Stimulated activated CD4-positive, alpha-beta T cell treated with anti-CD3 and anti-CD28 coated beads, Interleukin-12 subunit alpha, Interleukin-12 subunit beta, amount 100 ng/mL, for 48 hours (primary cell): ENCODE results near the gene RSAD1.
"Not testable (repeated sequence)": the region's sequence is repeated elsewhere in the genome, so short reads cannot be mapped to it uniquely, and the experiment has no call there.

Experiments
- DNase-seq, 3 donors: peaks; one replicate each; pipeline ENCODE4 v3.0.0-alpha.2; 2020; ENCODE audit warnings: low read depth in 2 of 3, low spot score in 1 of 3

Gene RSAD1

DNA sequence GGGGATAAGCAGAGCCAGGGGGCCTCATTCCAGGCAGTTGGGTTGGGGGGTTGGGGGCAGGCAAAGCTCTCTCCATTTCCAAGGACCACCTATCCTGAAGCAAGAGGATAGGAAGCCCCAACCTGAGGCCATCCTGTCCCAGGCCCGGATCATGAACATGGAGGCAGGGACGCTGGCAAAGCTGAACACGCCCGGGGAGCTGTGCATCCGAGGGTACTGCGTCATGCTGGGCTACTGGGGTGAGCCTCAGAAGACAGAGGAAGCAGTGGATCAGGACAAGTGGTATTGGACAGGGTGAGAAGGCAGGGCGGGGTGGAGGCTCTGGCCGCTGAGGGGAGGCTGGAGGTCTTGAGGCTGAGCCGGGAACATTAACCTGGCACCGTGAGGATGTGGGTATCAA, 6.4 kb upstream of the RSAD1 start:
- no peak for DNase-seq

- DNase-seq = not testable (repeated sequence)
Observed at GRCh38 chr17:50472761-50473161, 5.9 kb upstream of the RSAD1 start.

DNA sequence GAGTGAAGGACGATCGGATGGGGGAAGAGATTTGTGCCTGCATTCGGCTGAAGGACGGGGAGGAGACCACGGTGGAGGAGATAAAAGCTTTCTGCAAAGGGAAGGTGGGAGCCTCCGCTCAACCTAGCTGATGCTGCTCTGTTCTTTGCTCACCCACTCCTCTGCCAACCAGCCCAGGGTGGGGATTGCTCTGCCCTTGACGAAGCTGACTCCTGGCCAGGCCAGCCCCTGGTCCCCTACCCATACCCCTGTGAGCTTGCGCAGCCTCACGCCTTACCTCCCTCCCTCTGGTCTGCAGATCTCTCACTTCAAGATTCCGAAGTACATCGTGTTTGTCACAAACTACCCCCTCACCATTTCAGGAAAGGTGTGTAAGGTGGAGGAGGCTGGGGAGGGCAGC, 4.8 kb upstream of the RSAD1 start:
- DNase-seq = no peak

DNA sequence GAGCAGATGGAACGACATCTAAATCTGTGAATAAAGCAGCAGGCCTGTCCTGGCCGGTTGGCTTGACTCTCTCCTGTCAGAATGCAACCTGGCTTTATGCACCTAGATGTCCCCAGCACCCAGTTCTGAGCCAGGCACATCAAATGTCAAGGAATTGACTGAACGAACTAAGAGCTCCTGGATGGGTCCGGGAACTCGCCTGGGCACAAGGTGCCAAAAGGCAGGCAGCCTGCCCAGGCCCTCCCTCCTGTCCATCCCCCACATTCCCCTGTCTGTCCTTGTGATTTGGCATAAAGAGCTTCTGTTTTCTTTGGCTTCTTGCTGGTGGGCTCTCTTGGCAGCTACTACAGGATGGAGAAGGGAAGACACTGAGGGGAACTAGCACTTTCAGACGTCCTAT, 4.1 kb upstream of the RSAD1 start:
- DNase-seq = no peak

DNA sequence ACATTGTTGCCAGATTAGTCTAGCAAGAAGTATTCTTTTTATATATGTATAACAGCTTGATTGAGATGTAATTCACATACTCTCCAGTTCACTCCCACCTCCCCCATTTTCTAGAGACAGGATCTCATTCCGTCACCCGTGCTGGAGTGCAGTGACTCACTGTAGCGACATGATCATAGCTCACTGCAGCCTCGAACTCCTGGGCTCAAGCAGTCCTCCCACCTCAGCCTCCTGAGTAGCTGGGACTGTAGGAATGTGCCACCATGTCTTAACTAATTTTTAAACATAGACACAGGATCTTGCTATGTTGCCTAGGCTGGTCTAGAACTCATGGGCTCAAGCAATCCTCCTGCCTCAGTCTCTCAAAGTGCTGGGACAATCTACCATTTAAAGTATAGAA, 3.3 kb upstream of the RSAD1 start:
- no peak for DNase-seq

GRCh38 chr17:50475775-50476544, 2.7 kb upstream of the RSAD1 start:
- DNase-seq = not testable (repeated sequence)

DNA sequence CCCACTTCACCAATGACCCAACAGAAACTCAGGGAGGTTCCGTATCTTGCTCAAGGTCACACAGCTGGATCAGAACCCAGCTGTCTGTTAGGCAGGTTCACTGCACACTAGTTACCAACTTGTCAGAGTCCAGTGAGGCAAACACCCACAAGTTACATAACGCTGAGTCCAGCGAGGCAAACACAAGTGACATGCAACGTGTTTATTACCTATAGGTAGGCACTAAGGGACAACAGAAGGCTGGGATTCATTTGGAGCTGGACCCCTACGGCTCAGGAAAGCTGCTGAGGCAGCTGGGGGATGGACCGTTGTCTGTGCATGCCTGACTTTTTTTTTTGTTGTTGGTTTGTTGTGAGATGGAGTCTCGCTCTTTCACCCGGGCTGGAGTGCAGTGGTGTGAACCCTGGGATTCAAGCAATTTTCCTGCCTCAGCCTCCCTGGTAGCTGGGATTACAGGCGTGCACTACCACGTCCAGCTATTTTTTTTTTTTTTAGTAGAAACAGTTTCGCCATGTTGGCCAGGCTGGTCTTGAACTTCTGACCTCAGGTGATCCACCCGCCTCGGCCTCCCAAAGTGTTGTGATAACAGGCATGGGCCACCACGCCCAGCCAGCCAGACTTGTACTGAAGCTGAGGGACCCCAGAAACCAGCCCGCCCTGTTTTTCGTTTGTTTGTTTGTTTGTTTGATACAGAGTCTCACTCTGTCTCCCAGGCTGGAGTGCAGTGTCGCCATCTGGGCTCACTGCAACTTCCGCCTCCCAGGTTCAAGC, 1.9 kb upstream of the RSAD1 start:
- DNase-seq = no peak

- no peak for DNase-seq
Observed at GRCh38 chr17:50477976-50478375, 684 bp upstream of the RSAD1 start.

GRCh38 chr17:50479522-50480141, 972 bp downstream of the RSAD1 start:
- peak; percentile 47 to 57 (median 56) for DNase-seq

DNA sequence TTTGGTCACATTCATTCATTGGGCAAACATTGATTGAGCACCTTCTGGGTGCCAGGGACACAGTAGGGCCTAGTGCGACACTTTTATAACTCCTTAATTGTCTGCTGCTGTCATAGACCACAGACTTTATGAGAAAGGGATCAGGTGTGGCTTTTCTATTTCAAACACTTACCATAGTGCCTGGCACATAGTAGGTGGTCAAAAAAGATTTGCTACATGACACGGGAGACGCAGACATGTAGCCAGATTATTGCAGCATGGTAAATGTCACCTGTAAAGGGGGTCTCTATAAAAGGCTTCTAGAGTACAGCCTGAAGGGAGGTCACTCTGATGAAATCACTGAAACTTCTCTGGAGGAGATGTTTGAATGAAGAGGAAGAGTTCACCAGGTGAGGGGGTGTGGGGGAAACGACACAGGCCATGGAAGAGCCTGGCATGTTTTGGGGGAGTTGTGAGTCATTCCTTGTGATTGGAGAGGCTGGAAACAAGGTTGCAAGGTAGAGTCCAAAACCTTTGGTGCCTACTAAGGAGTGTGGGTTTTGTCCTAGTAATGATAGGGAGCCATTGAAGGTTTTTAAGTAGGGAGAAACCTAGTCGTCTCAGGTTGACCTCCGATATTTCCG, 1.6 kb downstream of the RSAD1 start:
- DNase-seq = no peak

- DNase-seq = no peak
Observed at GRCh38 chr17:50480854-50481490, 2.3 kb downstream of the RSAD1 start.

GRCh38 chr17:50481648-50482047, 3.0 kb downstream of the RSAD1 start:
- DNase-seq = no peak

GRCh38 chr17:50482110-50482509, 3.5 kb downstream of the RSAD1 start:
- DNase-seq = no peak

- DNase-seq = peak; percentile 68 to 77 (median 74)
Observed at GRCh38 chr17:50482516-50482915, 3.9 kb downstream of the RSAD1 start.

DNA sequence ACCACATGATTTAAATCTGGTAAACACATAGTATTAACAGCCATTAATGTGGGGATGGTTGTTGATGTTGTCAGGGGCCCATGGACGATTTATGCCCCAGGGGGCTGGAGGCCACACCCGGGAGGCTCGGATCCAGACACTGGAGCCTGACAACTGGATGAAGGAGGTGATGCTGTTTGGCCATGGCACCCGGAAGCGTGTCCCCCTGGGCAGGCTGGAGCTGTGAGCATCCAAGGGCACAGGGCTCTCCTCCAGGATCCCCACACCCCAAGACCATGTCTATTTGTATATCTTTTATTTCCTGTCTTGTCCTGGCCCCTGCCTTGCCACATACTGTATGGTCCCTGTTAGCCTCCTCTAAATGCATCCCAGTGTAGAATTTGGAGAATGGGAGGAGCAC, 4.6 kb downstream of the RSAD1 start:
- DNase-seq = no peak

- DNase-seq = no peak
Observed at GRCh38 chr17:50484386-50485155, 5.9 kb downstream of the RSAD1 start.

DNA sequence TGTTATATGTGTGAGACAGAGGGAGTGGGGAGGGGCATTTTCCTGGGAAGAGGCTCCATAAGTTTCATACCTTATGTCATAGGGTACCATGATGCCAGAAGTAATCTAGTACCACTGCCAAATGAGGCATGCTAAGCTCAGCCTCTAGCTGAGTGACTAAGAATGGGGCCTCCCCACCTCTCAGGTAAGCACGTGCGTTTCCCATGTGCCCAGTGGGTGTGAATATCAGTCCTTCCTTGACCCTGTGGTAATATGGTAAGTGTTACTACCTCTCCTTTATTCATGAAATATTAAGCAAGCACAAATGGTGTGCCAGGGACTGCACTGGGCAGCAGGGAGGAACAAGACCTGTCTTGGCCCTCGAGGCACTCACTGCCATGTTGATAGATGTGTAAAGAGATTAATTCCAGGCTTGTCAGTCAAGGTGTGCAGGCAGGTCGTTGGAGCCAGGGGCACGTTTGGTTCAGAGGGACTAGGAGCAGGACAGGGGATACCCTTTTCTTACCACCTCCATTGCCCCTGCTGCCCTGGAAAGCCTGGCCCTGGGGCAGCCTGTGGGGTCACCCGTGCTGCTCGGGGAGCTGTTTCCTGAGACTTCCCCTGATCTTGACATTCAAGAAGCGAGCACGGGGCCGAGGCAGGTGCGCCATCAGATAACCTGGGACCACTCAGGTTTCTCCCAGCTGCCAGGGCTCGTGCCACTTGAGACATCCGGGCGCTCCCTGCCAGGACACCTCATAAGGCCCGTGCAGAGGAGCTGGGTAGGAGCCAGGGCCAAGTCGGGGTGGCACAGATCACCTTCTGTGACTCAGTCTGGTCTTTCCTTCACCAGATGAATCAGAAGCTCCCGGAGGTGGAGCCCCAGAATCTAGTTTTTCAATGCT, 8.8 kb downstream of the RSAD1 start:
- DNase-seq = no peak

- DNase-seq = no peak
Observed at GRCh38 chr17:50488880-50489279, 10.2 kb downstream of the RSAD1 start.

DNA sequence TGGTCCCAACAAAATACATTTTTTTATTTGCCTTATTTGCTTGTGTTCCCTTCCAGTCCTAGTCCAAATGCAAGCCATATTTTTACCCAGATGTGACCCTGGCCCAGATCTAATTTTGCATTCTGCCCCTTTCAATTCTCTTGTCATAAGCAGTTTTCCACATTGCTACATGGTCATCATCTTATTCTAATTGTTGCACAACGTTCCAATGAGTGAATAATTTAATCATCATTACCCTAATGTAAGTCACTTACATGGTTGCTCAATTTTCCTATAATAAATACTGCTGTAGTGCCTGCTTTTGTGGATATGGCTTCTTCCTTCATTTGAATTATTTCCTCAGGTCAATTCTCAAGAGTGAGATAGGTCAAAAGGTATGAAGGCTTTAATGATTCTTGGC, 12.8 kb downstream of the RSAD1 start:
- DNase-seq = no peak
